Uterus (tissue), 4 donors: ENCODE results near the gene COX5A. TPM values are rescaled to one million over a fixed set of nuclear protein-coding genes. Genes with fewer than 3 reads are reported as not detected.
A peak's percentile ranks its signal among the peaks of the same experiment; 100 is the strongest.

Source experiments
- DNase-seq, 2 donors: peaks; one replicate each; pipeline ENCODE4 v3.0.0-alpha.2; 2019 to 2020
- H3K27ac ChIP-seq, 2 donors: fragments of 200-600 bp; sonication (generic); 1 replicate in 1 of 2; 2 replicates in 1 of 2; pipeline ENCODE4 v1.5.1; 2016 to 2018
- H3K27me3 ChIP-seq, 2 donors: fragments of 200-600 bp; sonication (generic); one replicate each; pipeline ENCODE4 v1.5.1; 2018 to 2019; ENCODE audit warnings: control low read depth in 1 of 2
- H3K36me3 ChIP-seq, 2 donors: fragments of 200-600 bp; sonication (generic); one replicate each; pipeline ENCODE4 v1.5.1; 2019; ENCODE audit warnings: control low read depth in 1 of 2
- H3K4me1 ChIP-seq, 2 donors: fragments of 200-600 bp; sonication (generic); one replicate each; pipeline ENCODE4 v1.5.1; 2018 to 2019; ENCODE audit warnings: control low read depth in 1 of 2
- H3K4me3 ChIP-seq, 2 donors: fragments of 200-600 bp; sonication (generic); 1 replicate in 1 of 2; 2 replicates in 1 of 2; pipeline ENCODE4 v1.5.1; 2018 to 2019; ENCODE audit warnings: mild to moderate bottlenecking in 1 of 2
- H3K9me3 ChIP-seq, 2 donors: fragments of 200-600 bp; sonication (generic); one replicate each; pipeline ENCODE4 v1.5.1; 2019; ENCODE audit warnings: control low read depth in 1 of 2
- CTCF ChIP-seq, 4 experiments: fragments of 200-600 bp in 2 of 4; fragments of 450-650 bp in 2 of 4; sonication (generic) in 2 of 4; IDR thresholded peaks; one replicate each; pipeline ENCODE4 v1.5.1; 2016 to 2019; ENCODE audit warnings: antibody characterized with exemption in 4 of 4, mild to moderate bottlenecking in 2 of 4, moderate library complexity in 1 of 4
- POLR2A ChIP-seq, 2 donors: fragments of 450-650 bp; IDR thresholded peaks; one replicate each; pipeline ENCODE4 v1.6.1; 2016; ENCODE audit warnings: antibody characterized with exemption in 2 of 2, mild to moderate bottlenecking in 1 of 2, moderate library complexity in 1 of 2
- intact Hi-C: fragments of 100-400 bp; cut with DNase I; formaldehyde crosslinking; loops from one replicate; pipeline ENCODE4 v1.15.1; 2023; ENCODE audit warnings: low total_unique reads
- total RNA-seq, 4 donors: library from RNA; depleted of rRNA in 3 of 4; stranded (reverse); fragments of >200 nt in 3 of 4; gene quantifications; one replicate each; pipeline versions ENCODE4 v1.1.0 to v1.2.4, GENCODE V29; 2014 to 2023
- donor health status: DM: yes; HTN: yes; CAD: no.

Gene COX5A
- total RNA-seq, 4 donors from 2014 or later: 9.0 to 84.1 (median 46.6) TPM

GRCh38 chr15:74907163-74907870, 30.6 kb downstream of the COX5A start:
- H3K4me3 ChIP-seq: peak overlapping the region; percentile 59 to 70
- intact Hi-C loops: no loop called here
- H3K4me1 ChIP-seq: peaks cover 9 to 10% of the 10 kb centered on the region in 2 donors
- no peaks in the 10 kb centered on the region for H3K36me3 ChIP-seq
- H3K27me3 ChIP-seq: no peaks in the 10 kb centered on the region
- no peak for TF ChIP-seq CTCF (IDR thresholded peaks at IDR 0.05)
- TF ChIP-seq POLR2A (IDR thresholded peaks at IDR 0.05): no peak
- no peaks in the 10 kb centered on the region for H3K9me3 ChIP-seq
- H3K27ac ChIP-seq: peak overlapping the region; percentile 73 to 90
- no peak for DNase-seq

GRCh38 chr15:74906450-74907162, 31.3 kb downstream of the COX5A start, which contains the start of gene FAM219B:
Gene FAM219B (minus strand): TSS chr15:74906851. CDS start chr15:74906800, 51 bp downstream.
- H3K27me3 ChIP-seq: no peaks in the 10 kb centered on the region
- no peaks in the 10 kb centered on the region for H3K36me3 ChIP-seq
- intact Hi-C loops: no loop called here
- DNase-seq: peak; percentile 92
- no peaks in the 10 kb centered on the region for H3K9me3 ChIP-seq
- H3K27ac ChIP-seq: peak within 1 kb of the TSS; percentile 73 to 90
- TF ChIP-seq POLR2A (IDR thresholded peaks at IDR 0.05): peak; percentile 85 to 93
- peak in 1 of 4 experiments; percentile 6 for TF ChIP-seq CTCF (IDR thresholded peaks at IDR 0.05)
- H3K4me3 ChIP-seq: peak within 1 kb of the TSS; percentile 59 to 70
- H3K4me1 ChIP-seq: peaks cover 10 to 15% of the 10 kb centered on the region in 2 donors

- intact Hi-C loops: no loop called here
- TF ChIP-seq POLR2A (IDR thresholded peaks at IDR 0.05) (no peak), CTCF (IDR thresholded peaks at IDR 0.05) (no peak)
- no peaks in the 10 kb centered on the region for H3K36me3 ChIP-seq
- peaks cover 10 to 15% of the 10 kb centered on the region in 2 donors for H3K4me1 ChIP-seq
- H3K27ac ChIP-seq: peak overlapping the region; percentile 73 to 90
- no peaks in the 10 kb centered on the region for H3K9me3 ChIP-seq
- DNase-seq: no peak
- H3K27me3 ChIP-seq: no peaks in the 10 kb centered on the region
- H3K4me3 ChIP-seq: peak overlapping the region; percentile 59 to 70
Observed at GRCh38 chr15:74906067-74906449, 31.8 kb downstream of the COX5A start.

- Histone ChIP-seq H3K4me3 (no peak overlapping the region), H3K27me3 (no peaks in the 10 kb centered on the region), H3K27ac (no peak overlapping the region), H3K36me3 (no peaks in the 10 kb centered on the region), H3K4me1 (peaks cover 10 to 15% of the 10 kb centered on the region in 2 donors), H3K9me3 (no peaks in the 10 kb centered on the region)
- intact Hi-C loops: no loop called here
- TF ChIP-seq POLR2A (IDR thresholded peaks at IDR 0.05) (no peak), CTCF (IDR thresholded peaks at IDR 0.05) (no peak)
- no peak for DNase-seq
Observed at GRCh38 chr15:74904190-74904805, 33.6 kb downstream of the COX5A start.
